Pancreas (tissue), 10 donors: ENCODE results near the gene PHF21B. TPM values are rescaled to one million over a fixed set of nuclear protein-coding genes. Genes with fewer than 3 reads are reported as not detected.
A peak's percentile ranks its signal among the peaks of the same experiment; 100 is the strongest.

ENCODE experiments used
- ATAC-seq, 4 donors: fragments of 200-7000 bp; cut with Tn5 transposase; one replicate each; pipeline versions ENCODE4 v1.8.0 to v1.9.1; 2020; ENCODE audit warnings: mild to moderate bottlenecking in 4 of 4, moderate library complexity in 4 of 4
- DNase-seq, 6 donors: peaks; one replicate each; pipeline ENCODE4 v3.0.0-alpha.2; 2020
- FAIRE-seq: peaks from 2 replicates; lab custom pipeline; 2012; peaks lifted over from hg19 to GRCh38; lab: Jason Lieb, UNC
- H3K27ac ChIP-seq, 4 donors: fragments of 200-600 bp; sonication (generic); 1 replicate in 3 of 4; 2 replicates in 1 of 4; pipeline versions ENCODE4 v1.5.0 to v1.8.0; 2020
- H3K27me3 ChIP-seq, 4 donors: fragments of 200-600 bp; one replicate each; pipeline ENCODE4 v1.8.0; 2021
- H3K36me3 ChIP-seq, 3 donors: fragments of 200-600 bp; sonication (generic) in 1 of 3; one replicate each; pipeline versions ENCODE4 v1.5.0 to v1.8.0; 2020 to 2021
- H3K4me1 ChIP-seq, 3 donors: fragments of 200-600 bp; one replicate each; pipeline ENCODE4 v1.8.0; 2021
- H3K4me3 ChIP-seq, 4 donors: fragments of 200-600 bp; sonication (generic) in 2 of 4; one replicate each; pipeline versions ENCODE4 v1.5.0 to v1.8.0; 2020 to 2021
- H3K9me3 ChIP-seq, 4 donors: fragments of 200-600 bp; one replicate each; pipeline ENCODE4 v1.8.0; 2021
- WGBS, 2 donors: extraction: QIAGEN DNeasy Blood & Tissue Kit; methylation state at CpG; one replicate each; pipeline ENCODE4 v1.1.7; 2013; 5-methylcytosine and 5-hydroxymethylcytosine counted together
- intact Hi-C, 3 donors: fragments of 100-400 bp; cut with DNase I; formaldehyde crosslinking; loops; one replicate each; pipeline versions ENCODE4 v1.11.1 to v1.14.2; 2022
- polyA plus RNA-seq, 2 donors: library from polyadenylated mRNA; stranded (reverse); fragments of 200-250 nt; gene quantifications; one replicate each; pipeline ENCODE4 v1.2.3, GENCODE V29; 2013
- total RNA-seq, 6 donors: library from RNA; stranded (reverse); fragmentation: NEBNext Ultra II Directional in 4 of 6; extraction: Animal tissue kit (Norgen Biotek cat#: 25700) in 4 of 6; gene quantifications; one replicate each; pipeline versions ENCODE4 v1.2.1 to v1.2.4, GENCODE V29; 2021 to 2023
- TF ChIP-seq, protein P1 (sequence below), 4 donors: fragments of 200-600 bp; sonication (generic) in 3 of 4; IDR thresholded peaks; one replicate each; pipeline versions ENCODE4 v1.5.0 to v1.8.0; 2021; ENCODE audit warnings: antibody characterized with exemption in 4 of 4
- donor health status: healthy with polysubstance abuse.
- donor health status: DM: no; HTN: no; CAD: no; lungs with moderate emphysema.
- donor health status: DM: no; HTN: no; CAD: no.
- donor health status: control.
- donor health status: control.
- donor health status: Bipolar disorder and iron deficiency.
- donor health status: DM: yes; HTN: yes; CAD: no.
- donor health status: DM: no; HTN: no; CAD: no.
- donor health status: DM: no; HTN: no; CAD: no.
- donor health status: DM: yes; HTN: yes; CAD: no.

Gene PHF21B
- total and polyA plus RNA-seq, 8 donors: 0.34 to 2.9 (median 0.57) TPM; not detected in 1

DNA sequence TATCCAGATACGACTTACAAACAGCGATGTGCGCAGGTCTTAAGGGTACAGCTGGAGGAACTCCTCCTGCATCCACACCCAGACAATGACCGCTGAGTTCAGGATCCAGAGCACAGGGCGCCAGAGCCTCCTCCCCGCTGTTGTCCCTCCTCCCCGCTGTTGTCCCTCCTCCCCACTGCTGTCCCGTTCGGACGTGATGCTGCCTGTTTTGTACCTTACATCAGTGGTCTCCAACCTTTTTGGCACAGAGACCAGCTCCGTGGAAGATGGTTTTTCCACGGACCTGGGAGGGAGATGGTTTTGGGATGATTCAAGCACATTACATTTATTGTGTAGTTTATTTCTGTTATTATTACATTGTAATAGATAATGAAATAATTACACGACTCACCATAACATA, 62.0 kb downstream of the PHF21B start:
- TF ChIP-seq, protein P1, sequence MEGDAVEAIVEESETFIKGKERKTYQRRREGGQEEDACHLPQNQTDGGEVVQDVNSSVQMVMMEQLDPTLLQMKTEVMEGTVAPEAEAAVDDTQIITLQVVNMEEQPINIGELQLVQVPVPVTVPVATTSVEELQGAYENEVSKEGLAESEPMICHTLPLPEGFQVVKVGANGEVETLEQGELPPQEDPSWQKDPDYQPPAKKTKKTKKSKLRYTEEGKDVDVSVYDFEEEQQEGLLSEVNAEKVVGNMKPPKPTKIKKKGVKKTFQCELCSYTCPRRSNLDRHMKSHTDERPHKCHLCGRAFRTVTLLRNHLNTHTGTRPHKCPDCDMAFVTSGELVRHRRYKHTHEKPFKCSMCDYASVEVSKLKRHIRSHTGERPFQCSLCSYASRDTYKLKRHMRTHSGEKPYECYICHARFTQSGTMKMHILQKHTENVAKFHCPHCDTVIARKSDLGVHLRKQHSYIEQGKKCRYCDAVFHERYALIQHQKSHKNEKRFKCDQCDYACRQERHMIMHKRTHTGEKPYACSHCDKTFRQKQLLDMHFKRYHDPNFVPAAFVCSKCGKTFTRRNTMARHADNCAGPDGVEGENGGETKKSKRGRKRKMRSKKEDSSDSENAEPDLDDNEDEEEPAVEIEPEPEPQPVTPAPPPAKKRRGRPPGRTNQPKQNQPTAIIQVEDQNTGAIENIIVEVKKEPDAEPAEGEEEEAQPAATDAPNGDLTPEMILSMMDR (IDR thresholded peaks at IDR 0.05): no peak
- 62 to 77% methylated on average over 13 of the region's 13 CpGs for WGBS, 2 donors
- no peak for FAIRE-seq
- ATAC-seq: no peak
- H3K4me3 ChIP-seq: no peak overlapping the region
- H3K36me3 ChIP-seq: no peaks in the 10 kb centered on the region
- H3K27me3 ChIP-seq: no peaks in the 10 kb centered on the region
- no peak overlapping the region for H3K27ac ChIP-seq
- no peaks in the 10 kb centered on the region for H3K9me3 ChIP-seq
- intact Hi-C loops: no loop called here
- H3K4me1 ChIP-seq: no peaks in the 10 kb centered on the region
- DNase-seq: no peak

DNA sequence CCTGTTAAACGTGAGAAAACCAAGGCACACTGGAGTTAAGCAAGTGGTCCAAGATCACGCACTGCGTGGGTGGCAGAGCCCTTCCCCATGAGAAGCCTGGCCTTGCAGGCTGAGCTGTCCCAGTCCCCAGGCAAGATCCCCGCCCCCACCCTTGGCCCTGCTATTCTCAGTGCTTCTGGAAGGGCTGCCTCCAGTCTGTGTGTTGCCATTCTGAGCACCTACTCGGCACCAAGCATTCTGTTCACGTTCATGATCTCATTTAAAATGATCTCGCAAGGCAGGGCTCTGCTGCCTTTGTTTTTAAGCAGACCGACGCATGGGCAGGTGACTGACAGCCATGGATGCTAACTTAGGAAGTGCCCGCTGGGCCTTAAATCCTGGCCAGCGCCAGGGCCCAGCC, 62.8 kb downstream of the PHF21B start:
- intact Hi-C loops: no loop called here
- Histone ChIP-seq H3K4me1 (no peaks in the 10 kb centered on the region), H3K36me3 (no peaks in the 10 kb centered on the region), H3K4me3 (no peak overlapping the region), H3K27ac (no peak overlapping the region), H3K9me3 (no peaks in the 10 kb centered on the region), H3K27me3 (no peaks in the 10 kb centered on the region)
- DNase-seq: no peak
- FAIRE-seq: no peak
- TF ChIP-seq, protein P1 (IDR thresholded peaks at IDR 0.05): no peak
- 57 to 70% methylated on average over 11 of the region's 11 CpGs for WGBS, 2 donors
- ATAC-seq: no peak

DNA sequence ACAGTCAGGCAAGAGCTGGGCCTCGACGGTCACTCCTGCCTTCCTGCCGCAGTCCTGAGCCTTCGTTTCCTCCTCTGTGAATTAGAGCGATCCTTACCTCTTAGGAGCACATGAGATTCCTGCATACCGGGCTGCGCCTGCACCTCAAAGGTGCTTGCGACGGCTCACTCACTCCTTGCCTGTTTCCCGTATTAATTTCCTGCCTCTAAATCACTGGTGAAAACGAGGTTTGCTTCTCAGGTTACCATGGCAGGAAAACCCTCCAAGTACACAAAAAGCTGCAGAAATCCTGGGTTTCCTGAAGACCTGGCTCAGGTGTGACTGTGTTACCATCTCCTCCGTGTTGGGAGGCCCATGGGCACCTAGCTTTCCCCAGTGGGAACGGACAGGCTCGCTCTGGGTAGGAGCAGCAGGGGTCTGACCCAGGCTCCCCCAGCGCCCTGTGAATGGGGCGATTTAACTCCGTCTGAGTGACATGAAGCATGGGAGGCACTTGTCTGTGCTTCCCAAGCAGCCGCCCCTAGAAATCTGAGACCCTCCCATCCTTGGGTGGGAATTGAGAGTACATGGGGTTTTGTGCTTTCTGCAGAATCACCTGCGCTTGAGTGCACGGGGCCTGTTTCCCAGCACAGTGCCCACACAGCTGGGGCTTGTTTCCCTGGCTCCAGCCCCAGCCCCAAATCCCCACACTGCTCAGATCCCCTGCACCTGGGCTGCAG, 64.8 kb downstream of the PHF21B start:
- Histone ChIP-seq H3K36me3 (no peaks in the 10 kb centered on the region), H3K27me3 (no peaks in the 10 kb centered on the region), H3K9me3 (no peaks in the 10 kb centered on the region), H3K4me3 (no peak overlapping the region), H3K4me1 (no peaks in the 10 kb centered on the region), H3K27ac (no peak overlapping the region)
- no peak for FAIRE-seq
- 36 to 50% methylated on average over 20 of the region's 20 CpGs for WGBS, 2 donors
- ATAC-seq: no peak
- intact Hi-C loops: no loop called here
- TF ChIP-seq, protein P1 (IDR thresholded peaks at IDR 0.05): no peak
- DNase-seq: no peak

DNA sequence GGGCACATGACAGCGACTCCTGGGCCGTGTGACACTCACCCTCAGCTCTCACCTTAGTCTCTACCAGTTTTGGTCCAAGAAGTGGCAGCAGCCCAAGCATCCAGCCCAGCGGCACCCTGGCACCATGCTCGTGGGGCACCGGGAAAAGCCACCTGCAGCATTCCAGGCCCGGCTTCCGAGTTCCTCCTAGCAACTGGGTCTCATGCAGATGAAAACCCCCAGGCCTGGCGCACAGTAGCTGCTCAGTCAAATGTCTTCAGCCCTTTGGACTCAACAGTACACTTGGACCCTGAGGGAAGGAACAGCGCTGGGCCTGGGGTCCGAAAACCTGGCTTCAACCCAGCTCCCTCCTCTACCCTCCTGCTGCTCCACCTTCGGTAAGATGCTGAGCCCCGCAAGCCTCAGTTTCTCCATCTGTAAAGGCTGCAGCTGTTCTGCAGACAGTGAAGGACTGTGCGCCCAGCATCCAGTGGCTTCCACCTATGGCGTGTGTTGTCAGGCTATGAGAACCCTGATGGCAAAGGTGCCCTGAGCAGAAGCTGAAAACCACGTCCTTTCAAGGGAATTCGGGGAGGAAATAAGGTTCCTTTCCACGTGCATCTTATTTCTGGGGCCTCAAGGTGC, 66.0 kb downstream of the PHF21B start:
- no peaks in the 10 kb centered on the region for H3K4me1 ChIP-seq
- DNase-seq: peak in 1 of 6 donors; percentile 22
- no peak for FAIRE-seq
- no peak overlapping the region for H3K27ac ChIP-seq
- WGBS, 2 donors: 51 to 65% methylated on average over 17 of the region's 17 CpGs
- intact Hi-C loops: no loop called here
- H3K9me3 ChIP-seq: no peaks in the 10 kb centered on the region
- no peak for ATAC-seq
- no peak overlapping the region for H3K4me3 ChIP-seq
- H3K36me3 ChIP-seq: no peaks in the 10 kb centered on the region
- H3K27me3 ChIP-seq: no peaks in the 10 kb centered on the region
- TF ChIP-seq, protein P1 (IDR thresholded peaks at IDR 0.05): no peak
